Adrenal gland (tissue), 12 donors: Measurements from ENCODE around the gene PRLHR. TPM values are rescaled to one million over a fixed set of nuclear protein-coding genes. Genes with fewer than 3 reads are reported as not detected.

ENCODE experiments used
- DNase-seq, 7 donors: peaks; one replicate each; pipeline ENCODE4 v3.0.0-alpha.2; 2019 to 2020
- H3K27ac ChIP-seq, 5 donors: fragments of 200-600 bp; sonication (generic) in 4 of 5; 1 replicate in 3 of 5; 2 replicates in 2 of 5; pipeline versions ENCODE4 v1.5.1 to v1.8.0; 2016 to 2020; ENCODE audit warnings: mild to moderate bottlenecking in 1 of 5
- H3K27me3 ChIP-seq: fragments of 200-600 bp; 2 replicates; pipeline ENCODE4 v1.8.0; 2021
- H3K36me3 ChIP-seq, 2 donors: fragments of 200-600 bp; replicated peaks in 1 of 2; 1 replicate in 1 of 2; 2 replicates in 1 of 2; pipeline versions ENCODE4 v1.5.1 to v1.8.0; 2018 to 2022
- H3K4me1 ChIP-seq, 2 donors: fragments of 200-600 bp; replicated peaks in 1 of 2; 1 replicate in 1 of 2; 2 replicates in 1 of 2; pipeline versions ENCODE4 v1.5.1 to v1.8.0; 2018 to 2021
- H3K4me3 ChIP-seq, 4 donors: fragments of 200-600 bp; sonication (generic) in 3 of 4; one replicate each; pipeline ENCODE4 v1.5.1; 2016 to 2018
- H3K9me3 ChIP-seq, 3 donors: fragments of 200-600 bp; sonication (generic) in 1 of 3; replicated peaks in 1 of 3; 1 replicate in 2 of 3; 2 replicates in 1 of 3; pipeline versions ENCODE4 v1.5.1 to v1.8.0; 2016 to 2021
- POLR2A ChIP-seq, 2 donors: fragments of 450-650 bp; IDR thresholded peaks; one replicate each; pipeline ENCODE4 v1.6.1; 2017; ENCODE audit warnings: antibody characterized with exemption in 2 of 2, mild to moderate bottlenecking in 2 of 2, moderate library complexity in 1 of 2
- WGBS, 4 donors: extraction: QIAGEN DNeasy Blood & Tissue Kit in 2 of 4; methylation state at CpG; one replicate each; pipeline versions ENCODE4 v1.1.5 to v1.1.7; 2013 to 2017; 5-methylcytosine and 5-hydroxymethylcytosine counted together
- intact Hi-C, 2 donors: fragments of 100-400 bp; cut with DNase I; formaldehyde crosslinking; loops; one replicate each; pipeline versions ENCODE4 v1.14.1 to v1.15.0; 2022 to 2023
- polyA plus RNA-seq, 3 donors: library from polyadenylated mRNA; stranded (reverse); fragments of 200-250 nt in 2 of 3; fragments of 350-450 nt in 1 of 3; fragmentation: Illumina TruSeq in 1 of 3; extraction: RNeasy Lipid Tissue Mini Kit (QIAGEN cat#74804) in 1 of 3; gene quantifications; one replicate each; pipeline ENCODE4 v1.2.3, GENCODE V29; 2013 to 2014
- total RNA-seq, 9 donors: library from RNA; depleted of rRNA in 4 of 9; stranded (reverse); fragments of >200 nt in 4 of 9; fragments of 120-200 nt in 1 of 9; fragmentation: NEBNext Ultra II Directional in 1 of 9; extraction: Animal tissue kit (Norgen Biotek cat#: 25700) in 1 of 9; gene quantifications; one replicate each; pipeline versions ENCODE4 v1.1.0 to v1.2.4, GENCODE V29; 2013 to 2023
- TF ChIP-seq, protein P1 (sequence below), 6 experiments: fragments of 450-650 bp in 4 of 6; fragments of 200-600 bp in 2 of 6; sonication (generic) in 1 of 6; IDR thresholded peaks; 1 replicate in 5 of 6; 2 replicates in 1 of 6; pipeline versions ENCODE4 v1.5.1 to v1.8.0; 2016 to 2021; ENCODE audit warnings: antibody characterized with exemption in 6 of 6, mild to moderate bottlenecking in 2 of 6, moderate library complexity in 1 of 6
- donor health status: healthy with polysubstance abuse.
- donor health status: Bipolar disorder and iron deficiency.
- donor health status: DM: yes; HTN: yes; CAD: no.
- donor health status: DM: no; HTN: no; CAD: no.
- donor health status: DM: no; HTN: no; CAD: no.
- donor health status: DM: yes; HTN: yes; CAD: no.

PRLHR gene
- total and polyA plus RNA-seq, 12 donors, result 0.13 to 23.3 (median 2.7) TPM; not detected in 3

- H3K4me1 ChIP-seq, result no peaks in the 10 kb centered on the region
- no peak for DNase-seq
- H3K4me3 ChIP-seq, result no peak overlapping the region
- intact Hi-C loops, result no loop called here
- H3K36me3 ChIP-seq, result no peaks in the 10 kb centered on the region
- TF ChIP-seq, protein P1, sequence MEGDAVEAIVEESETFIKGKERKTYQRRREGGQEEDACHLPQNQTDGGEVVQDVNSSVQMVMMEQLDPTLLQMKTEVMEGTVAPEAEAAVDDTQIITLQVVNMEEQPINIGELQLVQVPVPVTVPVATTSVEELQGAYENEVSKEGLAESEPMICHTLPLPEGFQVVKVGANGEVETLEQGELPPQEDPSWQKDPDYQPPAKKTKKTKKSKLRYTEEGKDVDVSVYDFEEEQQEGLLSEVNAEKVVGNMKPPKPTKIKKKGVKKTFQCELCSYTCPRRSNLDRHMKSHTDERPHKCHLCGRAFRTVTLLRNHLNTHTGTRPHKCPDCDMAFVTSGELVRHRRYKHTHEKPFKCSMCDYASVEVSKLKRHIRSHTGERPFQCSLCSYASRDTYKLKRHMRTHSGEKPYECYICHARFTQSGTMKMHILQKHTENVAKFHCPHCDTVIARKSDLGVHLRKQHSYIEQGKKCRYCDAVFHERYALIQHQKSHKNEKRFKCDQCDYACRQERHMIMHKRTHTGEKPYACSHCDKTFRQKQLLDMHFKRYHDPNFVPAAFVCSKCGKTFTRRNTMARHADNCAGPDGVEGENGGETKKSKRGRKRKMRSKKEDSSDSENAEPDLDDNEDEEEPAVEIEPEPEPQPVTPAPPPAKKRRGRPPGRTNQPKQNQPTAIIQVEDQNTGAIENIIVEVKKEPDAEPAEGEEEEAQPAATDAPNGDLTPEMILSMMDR (IDR thresholded peaks at IDR 0.05), result no peak
- no peak for TF ChIP-seq POLR2A (IDR thresholded peaks at IDR 0.05)
- WGBS, 4 donors, result 63 to 76% (median 69%) methylated on average over 8 of the region's 8 CpGs
- no peak overlapping the region for H3K27ac ChIP-seq
- H3K9me3 ChIP-seq, result no peaks in the 10 kb centered on the region
- H3K27me3 ChIP-seq, result no peaks in the 10 kb centered on the region
Measured at GRCh38 chr10:118580702-118581101, 14.7 kb downstream of the PRLHR start.

GRCh38 chr10:118573512-118573911 is 21.9 kb downstream of the PRLHR start:
- no peak overlapping the region for H3K27ac ChIP-seq
- no peaks in the 10 kb centered on the region for H3K27me3 ChIP-seq
- DNase-seq, result no peak
- H3K9me3 ChIP-seq, result no peaks in the 10 kb centered on the region
- intact Hi-C loops, result loop anchor here in 1 of 2 donors (5.0 kb wide), 1 partner anchor 144 kb away; no protein-coding TSS in a partner anchor
- H3K4me1 ChIP-seq, result peaks cover 0 to 7% of the 10 kb centered on the region in 2 donors
- TF ChIP-seq, protein P1 (IDR thresholded peaks at IDR 0.05), result no peak
- TF ChIP-seq POLR2A (IDR thresholded peaks at IDR 0.05), result no peak
- H3K36me3 ChIP-seq, result no peaks in the 10 kb centered on the region
- H3K4me3 ChIP-seq, result no peak overlapping the region

DNA sequence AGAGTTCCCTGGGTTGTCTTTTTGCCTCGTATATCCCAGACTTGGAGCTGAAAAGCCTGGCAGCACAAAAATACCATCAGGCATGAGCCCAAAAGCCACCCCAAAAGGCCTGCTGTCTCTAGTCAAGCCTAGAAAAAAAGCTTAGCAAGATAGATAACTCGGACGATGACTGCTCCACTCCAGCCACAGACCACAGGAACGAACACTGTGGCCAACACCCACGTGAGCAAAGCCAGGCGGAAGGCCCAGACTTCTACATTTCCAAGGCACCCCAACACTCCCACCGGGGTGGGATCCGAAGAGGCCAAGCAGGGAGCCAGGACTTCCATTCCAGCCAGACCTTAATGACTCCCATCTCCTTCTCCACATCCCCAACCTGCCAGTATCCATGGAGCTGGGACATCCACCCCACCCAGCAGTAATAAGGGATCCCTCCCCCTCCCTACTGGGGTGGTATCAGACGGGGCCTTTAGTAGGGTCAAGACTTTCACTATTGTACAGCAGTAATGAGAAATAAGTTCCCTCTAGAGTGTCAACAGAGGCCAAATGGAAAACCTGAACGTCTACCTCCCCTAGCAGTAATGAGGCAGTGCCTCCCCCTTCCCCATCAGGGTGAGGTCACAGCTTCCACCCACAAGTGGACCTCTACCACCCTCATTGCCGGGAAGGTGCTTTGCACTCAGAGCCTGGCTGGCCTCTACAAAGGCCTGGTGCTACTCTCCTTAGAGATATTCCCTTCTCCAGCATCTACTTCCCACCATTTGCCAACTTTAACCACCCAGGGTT is 23.0 kb downstream of the PRLHR start:
- TF ChIP-seq, protein P1 (IDR thresholded peaks at IDR 0.05), result no peak
- TF ChIP-seq POLR2A (IDR thresholded peaks at IDR 0.05), result no peak
- intact Hi-C loops, result loop anchor here in 1 of 2 donors (5.0 kb wide), 1 partner anchor 145 kb away; no protein-coding TSS in a partner anchor
- peaks cover 0 to 7% of the 10 kb centered on the region in 2 donors for H3K4me1 ChIP-seq
- no peaks in the 10 kb centered on the region for H3K9me3 ChIP-seq
- DNase-seq, result no peak
- WGBS, 4 donors, result 75 to 80% (median 79%) methylated on average over 10 to 11 of the region's 11 CpGs
- no peaks in the 10 kb centered on the region for H3K36me3 ChIP-seq
- no peak overlapping the region for H3K27ac ChIP-seq
- no peak overlapping the region for H3K4me3 ChIP-seq
- no peaks in the 10 kb centered on the region for H3K27me3 ChIP-seq

GRCh38 chr10:118571123-118571522 is 24.3 kb downstream of the PRLHR start:
- H3K36me3 ChIP-seq, result no peaks in the 10 kb centered on the region
- peak overlapping the region in 2 of 5 donors; percentile 17 to 54 for H3K27ac ChIP-seq
- DNase-seq, result peak in 1 of 7 donors; percentile 68
- WGBS, 4 donors, result 41 to 51% (median 46%) methylated on average over 3 of the region's 3 CpGs
- no peaks in the 10 kb centered on the region for H3K9me3 ChIP-seq
- H3K4me1 ChIP-seq, result peaks cover 0 to 7% of the 10 kb centered on the region in 2 donors
- H3K27me3 ChIP-seq, result no peaks in the 10 kb centered on the region
- TF ChIP-seq, protein P1 (IDR thresholded peaks at IDR 0.05), result no peak
- no peak for TF ChIP-seq POLR2A (IDR thresholded peaks at IDR 0.05)
- no peak overlapping the region for H3K4me3 ChIP-seq
- intact Hi-C loops, result loop anchor here in 1 of 2 donors (5.0 kb wide), 1 partner anchor 146 kb away; no protein-coding TSS in a partner anchor
